Transverse colon (tissue), 4 donors: ENCODE measurements around the gene AZGP1. TPM values are rescaled to one million over a fixed set of nuclear protein-coding genes. Genes with fewer than 3 reads are reported as not detected.
"Not testable (repeated sequence)": the region's sequence is repeated elsewhere in the genome, so short reads cannot be mapped to it uniquely, and the experiment has no call there.

ENCODE experiments used
- DNase-seq: peaks from one replicate; pipeline ENCODE4 v3.0.0-alpha.2; 2019
- H3K27ac ChIP-seq, 4 donors: fragments of 200-600 bp; sonication (generic); 2 replicates each; pipeline ENCODE4 v1.5.1; 2016 to 2018; ENCODE audit warnings: inconsistent platforms in 4 of 4
- H3K27me3 ChIP-seq: fragments of 200-600 bp; sonication (generic); 2 replicates; pipeline ENCODE4 v1.5.1; 2017; ENCODE audit warnings: inconsistent platforms
- H3K36me3 ChIP-seq, 4 donors: fragments of 200-600 bp; sonication (generic); 2 replicates each; pipeline ENCODE4 v1.5.1; 2017 to 2019; ENCODE audit warnings: inconsistent platforms in 4 of 4
- H3K4me1 ChIP-seq, 4 donors: fragments of 200-600 bp; sonication (generic); 2 replicates each; pipeline ENCODE4 v1.5.1; 2017 to 2020; ENCODE audit warnings: inconsistent platforms in 4 of 4
- H3K4me3 ChIP-seq, 4 donors: fragments of 200-600 bp; sonication (generic); 1 replicate in 1 of 4; 2 replicates in 3 of 4; pipeline versions ENCODE4 v1.5.1 to v1.6.1; 2017 to 2019; ENCODE audit warnings: inconsistent platforms in 4 of 4
- H3K9me3 ChIP-seq, 2 donors: fragments of 200-600 bp; sonication (generic); 2 replicates each; pipeline ENCODE4 v1.5.1; 2017 to 2019; ENCODE audit warnings: inconsistent platforms in 2 of 2
- CTCF ChIP-seq, 5 experiments: fragments of 200-600 bp in 3 of 5; fragments of 450-650 bp in 2 of 5; sonication (generic) in 3 of 5; IDR thresholded peaks; 1 replicate in 2 of 5; 2 replicates in 3 of 5; pipeline ENCODE4 v1.5.1; 2016 to 2017; ENCODE audit warnings: antibody characterized with exemption in 5 of 5, inconsistent platforms in 3 of 5, mild to moderate bottlenecking in 2 of 5, moderate library complexity in 1 of 5
- EP300 ChIP-seq: sonication (generic); formaldehyde crosslinking; IDR thresholded peaks from one replicate; pipeline ENCODE4 v1.6.1; 2017; ENCODE audit warnings: antibody characterized with exemption, low read depth
- POLR2A ChIP-seq: fragments of 450-650 bp; IDR thresholded peaks from one replicate; pipeline ENCODE4 v1.6.1; 2016; ENCODE audit warnings: antibody characterized with exemption, mild to moderate bottlenecking, moderate library complexity
- POLR2AphosphoS5 ChIP-seq, 3 donors: sonication (generic); formaldehyde crosslinking; IDR thresholded peaks; one replicate each; pipeline ENCODE4 v1.6.1; 2016; ENCODE audit warnings: antibody characterized with exemption in 3 of 3
- whole genome bisulfite sequencing, 2 donors: methylation state at CpG; one replicate each; pipeline ENCODE4 v1.1.5; 2018; ENCODE audit warnings: low coverage in 1 of 2; 5-methylcytosine and 5-hydroxymethylcytosine counted together
- in situ Hi-C, 4 donors: fragments of 200-750 bp; cut with MboI; loops; one replicate each; pipeline versions ENCODE4 v1.15.0 to v1.15.1; 2017; ENCODE audit warnings: low sequenced_read_pairs in 3 of 4, low pct_ligation_motif_present in 1 of 4, low pct_unique_long_range_greater_than_20kb in 1 of 4
- intact Hi-C: fragments of 100-400 bp; cut with DNase I; formaldehyde crosslinking; loops from one replicate; pipeline ENCODE4 v1.15.1; 2023; ENCODE audit warnings: low total_unique reads
- total RNA-seq, 4 donors: library from RNA; depleted of rRNA; stranded (reverse); fragments of >200 nt; gene quantifications; one replicate each; pipeline ENCODE4 v1.1.0, GENCODE V29; 2016

The AZGP1 gene
- total RNA-seq, 4 donors from 2014 or later = 3.2 to 17.1 TPM; not detected in 2

DNA sequence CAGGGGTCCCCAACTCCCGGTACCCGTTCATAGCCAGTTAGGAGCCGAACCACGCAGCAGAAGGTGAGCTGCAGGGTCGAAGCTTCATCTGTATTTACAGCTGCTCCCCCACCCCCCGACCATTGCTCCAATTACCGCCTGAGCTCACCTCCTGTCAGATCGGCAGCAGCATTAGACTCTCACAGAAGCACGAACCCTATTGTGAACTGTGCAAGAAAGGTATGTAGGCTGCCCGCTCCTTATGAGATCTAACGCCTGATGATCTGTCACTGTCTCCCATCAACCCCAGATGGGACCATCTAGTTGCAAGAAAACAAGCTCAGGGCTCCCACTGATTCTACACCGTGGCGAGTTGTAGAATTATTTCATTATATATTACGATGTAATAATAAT, 14.6 kb upstream of the AZGP1 start:
- DNase-seq = no peak
- intact Hi-C loops (no loop called here), in situ Hi-C loops (loop anchor here in 3 of 4 donors (10.0 kb wide), 3 partner anchors 64 to 84 kb away; partner anchors contain the start of gene TRIM4 (in 3 of the 3))
- H3K36me3 ChIP-seq = no peaks in the 10 kb centered on the region
- H3K27ac ChIP-seq = no peak overlapping the region
- no peaks in the 10 kb centered on the region for H3K27me3 ChIP-seq
- H3K4me3 ChIP-seq = no peak overlapping the region
- no peaks in the 10 kb centered on the region for H3K9me3 ChIP-seq
- peaks cover 0 to 18% (median 3%) of the 10 kb centered on the region in 4 donors for H3K4me1 ChIP-seq
- WGBS, 2 donors = 39 to 56% methylated on average over 5 to 14 of the region's 14 CpGs
- TF ChIP-seq CTCF (IDR thresholded peaks at IDR 0.05) (no peak), POLR2A (no peak), EP300 (no peak), POLR2AphosphoS5 (IDR thresholded peaks at IDR 0.05) (no peak)

DNA sequence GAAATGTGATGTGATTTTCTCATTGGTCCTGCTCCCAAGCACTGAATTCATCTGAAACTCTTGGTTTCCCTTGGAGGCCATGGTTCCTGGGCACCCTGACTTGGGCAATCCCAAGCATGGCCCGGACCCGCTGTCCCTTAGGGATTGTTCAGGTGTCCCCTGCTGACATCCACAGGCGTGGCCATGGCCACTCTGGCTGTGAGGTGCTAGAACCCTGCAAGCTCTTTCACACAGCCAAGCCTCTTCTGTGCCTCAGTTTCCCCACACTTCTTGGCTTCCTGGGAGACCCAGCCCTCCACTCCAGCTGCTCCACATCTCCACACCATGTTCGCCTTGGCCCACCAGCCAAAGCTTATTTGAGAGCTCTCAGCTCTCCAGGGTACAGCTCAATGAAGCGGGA, 12.0 kb upstream of the AZGP1 start:
- TF ChIP-seq EP300 = no peak
- TF ChIP-seq POLR2A = no peak
- no peak for TF ChIP-seq POLR2AphosphoS5 (IDR thresholded peaks at IDR 0.05)
- TF ChIP-seq CTCF (IDR thresholded peaks at IDR 0.05) = no peak
- Histone ChIP-seq H3K4me1 (peaks cover 0 to 8% (median 0%) of the 10 kb centered on the region in 4 donors), H3K27ac (no peak overlapping the region), H3K9me3 (no peaks in the 10 kb centered on the region), H3K27me3 (no peaks in the 10 kb centered on the region), H3K4me3 (no peak overlapping the region), H3K36me3 (no peaks in the 10 kb centered on the region)
- intact Hi-C loops (no loop called here), in situ Hi-C loops (no loop called here)
- DNase-seq = no peak
- 84% methylated on average over 5 of the region's 5 CpGs; no CpG with 5 or more reads in 1 of the 2 donors for whole genome bisulfite sequencing, 2 donors

GRCh38 chr7:99987306-99987705, 11.5 kb upstream of the AZGP1 start:
- H3K9me3 ChIP-seq, DNase-seq, in situ Hi-C loops, H3K27ac ChIP-seq, intact Hi-C loops, H3K4me1 ChIP-seq, H3K4me3 ChIP-seq, H3K36me3 ChIP-seq, H3K27me3 ChIP-seq: not testable (repeated sequence)
- WGBS, 2 donors = 60 to 72% methylated on average over 1 to 13 of the region's 14 CpGs

GRCh38 chr7:99984593-99984992, 8.8 kb upstream of the AZGP1 start:
- intact Hi-C loops = no loop called here
- Histone ChIP-seq H3K9me3 (no peaks in the 10 kb centered on the region), H3K4me3 (no peak overlapping the region), H3K36me3 (no peaks in the 10 kb centered on the region), H3K27me3 (no peaks in the 10 kb centered on the region), H3K27ac (no peak overlapping the region), H3K4me1 (no peaks in the 10 kb centered on the region)
- TF ChIP-seq POLR2A (no peak), EP300 (no peak), CTCF (IDR thresholded peaks at IDR 0.05) (no peak), POLR2AphosphoS5 (IDR thresholded peaks at IDR 0.05) (no peak)
- 45 to 48% methylated on average over 2 of the region's 2 CpGs for WGBS, 2 donors
- in situ Hi-C loops = no loop called here
- no peak for DNase-seq

GRCh38 chr7:99981066-99981465, 5.2 kb upstream of the AZGP1 start:
- H3K36me3 ChIP-seq, H3K4me3 ChIP-seq, H3K27ac ChIP-seq, H3K4me1 ChIP-seq, H3K27me3 ChIP-seq, in situ Hi-C loops, DNase-seq, H3K9me3 ChIP-seq, intact Hi-C loops: not testable (repeated sequence)
- 78% methylated on average over 7 of the region's 7 CpGs; no CpG with 5 or more reads in 1 of the 2 donors for WGBS, 2 donors

DNA sequence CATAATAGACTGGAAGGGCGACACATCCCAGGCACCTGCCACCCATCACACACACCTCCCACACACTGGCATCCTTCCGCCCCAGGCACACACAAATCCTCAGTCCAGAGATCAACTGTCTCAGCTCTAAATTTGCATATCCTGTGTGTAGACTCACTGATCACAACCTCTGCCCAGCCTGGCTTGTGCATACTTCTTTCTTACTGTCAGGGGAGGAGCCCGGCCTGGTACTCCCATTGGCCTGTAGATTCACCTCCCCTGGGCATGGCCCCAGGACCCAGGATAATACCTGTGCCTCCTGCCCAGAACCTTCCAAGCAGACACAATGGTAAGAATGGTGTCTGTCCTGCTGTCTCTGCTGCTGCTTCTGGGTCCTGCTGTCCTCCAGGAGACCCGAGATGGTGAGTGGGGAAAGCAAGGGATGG, 4.6 kb upstream of the AZGP1 start:
- in situ Hi-C loops, intact Hi-C loops, DNase-seq, H3K27ac ChIP-seq, H3K36me3 ChIP-seq, H3K9me3 ChIP-seq, H3K4me1 ChIP-seq, H3K27me3 ChIP-seq, H3K4me3 ChIP-seq: not testable (repeated sequence)
- 64% methylated on average over 4 of the region's 4 CpGs; no CpG with 5 or more reads in 1 of the 2 donors for WGBS, 2 donors
